GM12878 (cell line): ENCODE results near the gene NFATC2.

Source experiments
- CTCF ChIP-seq, 3 experiments: IDR thresholded peaks in 2 of 3; conservative IDR thresholded peaks in 1 of 3; 2 replicates each; pipeline ENCODE4 v1.5.1; 2011; ENCODE audit warnings: low read depth in 3 of 3, low read length in 3 of 3, mild to moderate bottlenecking in 3 of 3, control low read depth in 2 of 3, moderate library complexity in 2 of 3, inconsistent platforms in 1 of 3, mixed read lengths in 1 of 3; ENCODE audit not compliant: control insufficient read depth in 2 of 3, insufficient read depth in 1 of 3; ENCODE audit errors: extremely low read depth in 1 of 3
- SP1 ChIP-seq: IDR thresholded peaks from one replicate; pipeline ENCODE4 v1.6.1; 2011; ENCODE audit warnings: low read depth, low read length

- TF ChIP-seq CTCF (IDR thresholded peaks at IDR 0.05 in 2 of 3, conservative IDR thresholded peaks at IDR 0.05 in 1 of 3; ENCODE audit: control insufficient read depth in 2 of 3, extremely low read depth in 1 of 3, insufficient read depth in 1 of 3, low read depth in 3 of 3, low read length in 3 of 3) (no peak), SP1 (no peak)
These were observed 203.7 kb downstream of the NFATC2 start for GRCh38 chr20:51338692-51339440.
